ENCODE results near the gene DNAJC30. TPM values are rescaled to one million over a fixed set of nuclear protein-coding genes. Genes with fewer than 3 reads are reported as not detected.

DNAJC30 gene
- total and polyA plus RNA-seq, 2 of the 8 experiments (the other 6 are each of a cell fraction or from before 2014, with no cell fraction given), result 6.1 to 6.3 TPM

DNA sequence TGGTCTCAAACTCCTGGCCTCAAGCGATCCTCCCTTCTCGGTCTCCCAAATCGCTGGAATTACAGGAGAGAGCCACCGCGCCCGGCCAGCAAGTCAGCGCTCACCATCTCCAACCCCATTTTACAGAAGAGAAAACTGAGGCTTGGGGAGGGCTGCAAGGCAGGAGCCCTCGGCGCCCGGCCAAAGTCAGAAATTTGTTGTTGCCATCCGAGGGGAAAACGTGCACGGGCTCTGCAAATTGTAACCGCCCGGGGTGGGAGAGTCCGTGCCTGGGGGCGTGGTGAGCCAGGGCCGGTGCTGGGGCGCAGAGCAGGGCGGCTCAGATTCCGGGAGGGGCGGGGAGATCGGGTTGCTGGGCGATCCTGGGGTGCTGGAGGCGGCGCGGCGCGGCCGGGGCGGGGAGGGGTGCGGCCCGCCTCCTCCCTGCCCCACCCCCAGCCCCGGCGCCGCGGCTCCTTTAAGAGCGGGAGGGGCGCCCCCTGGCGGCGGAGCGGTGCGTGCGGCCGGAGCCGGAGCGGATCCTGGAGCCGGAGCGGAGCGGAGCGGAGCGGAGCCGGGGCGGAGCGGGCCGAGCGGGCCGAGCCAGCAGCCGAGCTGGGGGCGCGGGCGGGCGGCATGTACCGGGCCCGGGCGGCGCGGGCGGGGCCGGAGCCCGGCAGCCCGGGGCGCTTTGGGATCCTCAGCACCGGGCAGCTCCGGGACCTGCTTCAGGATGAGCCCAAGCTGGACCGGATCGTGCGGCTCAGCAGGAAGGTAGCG is 15.7 kb downstream of the DNAJC30 start, which contains the start of gene VPS37D (continued):
- TF ChIP-seq NRF1 (IDR thresholded peaks at IDR 0.05; ENCODE audit: low read depth, low read length), result no peak
- TF ChIP-seq MAFK (IDR thresholded peaks at IDR 0.05; ENCODE audit: low read depth, low read length), result no peak
- TF ChIP-seq, protein P1, sequence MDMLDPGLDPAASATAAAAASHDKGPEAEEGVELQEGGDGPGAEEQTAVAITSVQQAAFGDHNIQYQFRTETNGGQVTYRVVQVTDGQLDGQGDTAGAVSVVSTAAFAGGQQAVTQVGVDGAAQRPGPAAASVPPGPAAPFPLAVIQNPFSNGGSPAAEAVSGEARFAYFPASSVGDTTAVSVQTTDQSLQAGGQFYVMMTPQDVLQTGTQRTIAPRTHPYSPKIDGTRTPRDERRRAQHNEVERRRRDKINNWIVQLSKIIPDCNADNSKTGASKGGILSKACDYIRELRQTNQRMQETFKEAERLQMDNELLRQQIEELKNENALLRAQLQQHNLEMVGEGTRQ (IDR thresholded peaks at IDR 0.05; ENCODE audit: low read length), result no peak
- TF ChIP-seq PHF8 (conservative IDR thresholded peaks at IDR 0.05; ENCODE audit: low read depth, low read length), result no peak
- 0 out of 2 replicates have a peak, but pooled peaks have one; percentile 7 for TF ChIP-seq TCF12 (IDR thresholded peaks at IDR 0.05; ENCODE audit: low read depth, low read length)
- TF ChIP-seq, protein P2, sequence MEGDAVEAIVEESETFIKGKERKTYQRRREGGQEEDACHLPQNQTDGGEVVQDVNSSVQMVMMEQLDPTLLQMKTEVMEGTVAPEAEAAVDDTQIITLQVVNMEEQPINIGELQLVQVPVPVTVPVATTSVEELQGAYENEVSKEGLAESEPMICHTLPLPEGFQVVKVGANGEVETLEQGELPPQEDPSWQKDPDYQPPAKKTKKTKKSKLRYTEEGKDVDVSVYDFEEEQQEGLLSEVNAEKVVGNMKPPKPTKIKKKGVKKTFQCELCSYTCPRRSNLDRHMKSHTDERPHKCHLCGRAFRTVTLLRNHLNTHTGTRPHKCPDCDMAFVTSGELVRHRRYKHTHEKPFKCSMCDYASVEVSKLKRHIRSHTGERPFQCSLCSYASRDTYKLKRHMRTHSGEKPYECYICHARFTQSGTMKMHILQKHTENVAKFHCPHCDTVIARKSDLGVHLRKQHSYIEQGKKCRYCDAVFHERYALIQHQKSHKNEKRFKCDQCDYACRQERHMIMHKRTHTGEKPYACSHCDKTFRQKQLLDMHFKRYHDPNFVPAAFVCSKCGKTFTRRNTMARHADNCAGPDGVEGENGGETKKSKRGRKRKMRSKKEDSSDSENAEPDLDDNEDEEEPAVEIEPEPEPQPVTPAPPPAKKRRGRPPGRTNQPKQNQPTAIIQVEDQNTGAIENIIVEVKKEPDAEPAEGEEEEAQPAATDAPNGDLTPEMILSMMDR (IDR thresholded peaks at IDR 0.05; ENCODE audit: control extremely low read depth in 1 of 3, insufficient read depth in 1 of 3, low read depth in 1 of 3, low read length in 3 of 3), result peak; percentile 73 to 93 (median 79)
- TF ChIP-seq, protein P3, sequence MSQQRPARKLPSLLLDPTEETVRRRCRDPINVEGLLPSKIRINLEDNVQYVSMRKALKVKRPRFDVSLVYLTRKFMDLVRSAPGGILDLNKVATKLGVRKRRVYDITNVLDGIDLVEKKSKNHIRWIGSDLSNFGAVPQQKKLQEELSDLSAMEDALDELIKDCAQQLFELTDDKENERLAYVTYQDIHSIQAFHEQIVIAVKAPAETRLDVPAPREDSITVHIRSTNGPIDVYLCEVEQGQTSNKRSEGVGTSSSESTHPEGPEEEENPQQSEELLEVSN (IDR thresholded peaks at IDR 0.05), result no peak
- peak; percentile 37 to 72; a peak in 1 of 4 replicates for TF ChIP-seq SIN3A (conservative IDR thresholded peaks at IDR 0.05 in 1 of 2, IDR thresholded peaks at IDR 0.05 in 1 of 2; ENCODE audit: low read depth in 1 of 2, low read length in 2 of 2)
- TF ChIP-seq RNF2 (IDR thresholded peaks at IDR 0.05; ENCODE audit: borderline replicate concordance, low read depth, low read length, missing control alignments, poor library complexity, severe bottlenecking), result no peak
- TF ChIP-seq TEAD4 (IDR thresholded peaks at IDR 0.05; ENCODE audit: low read depth, low read length), result no peak
- peak; percentile 78; the same call in 1 of the 2 replicates for TF ChIP-seq TBP (IDR thresholded peaks at IDR 0.05; ENCODE audit: low read depth, low read length)
- no peak for TF ChIP-seq ZNF274 (IDR thresholded peaks at IDR 0.05; ENCODE audit: borderline replicate concordance, extremely low read depth, low read length)
- TF ChIP-seq HDAC6 (IDR thresholded peaks at IDR 0.05; ENCODE audit: low read depth, low read length), result no peak
- peak; percentile 23; the same call in 1 of the 2 replicates for TF ChIP-seq YY1 (IDR thresholded peaks at IDR 0.05; ENCODE audit: low read depth, low read length)
- no peak for TF ChIP-seq CTBP2 (IDR thresholded peaks at IDR 0.05; ENCODE audit: borderline replicate concordance, insufficient read depth, insufficient read length, low read length)
- peak; percentile 41; the same call in 1 of the 2 replicates for TF ChIP-seq TAF1 (IDR thresholded peaks at IDR 0.05; ENCODE audit: low read depth, low read length)
- TF ChIP-seq GTF2F1 (IDR thresholded peaks at IDR 0.05; ENCODE audit: borderline replicate concordance, low read depth, low read length), result no peak
- TF ChIP-seq POU5F1 (IDR thresholded peaks at IDR 0.05; ENCODE audit: low read depth, low read length), result no peak
